NB4 (cell line): ENCODE results near the gene ACP4.

Source experiments
- CTCF ChIP-seq: IDR thresholded peaks from one replicate; pipeline ENCODE4 v1.5.1; 2012; ENCODE audit warnings: low read depth, low read length
- POLR2A ChIP-seq: IDR thresholded peaks from 2 replicates; pipeline ENCODE4 v1.6.1; 2011; ENCODE audit warnings: mild to moderate bottlenecking; ENCODE audit not compliant: insufficient read length; ENCODE audit errors: extremely low read depth

- TF ChIP-seq CTCF (no peak), POLR2A (no peak)
Measured at GRCh38 chr19:50768277-50768676, 21.9 kb upstream of the ACP4 start.
